ENCODE results near the gene STAG1.
"Not testable (repeated sequence)": the region's sequence is repeated elsewhere in the genome, so short reads cannot be mapped to it uniquely, and the experiment has no call there.

STAG1 gene

DNA sequence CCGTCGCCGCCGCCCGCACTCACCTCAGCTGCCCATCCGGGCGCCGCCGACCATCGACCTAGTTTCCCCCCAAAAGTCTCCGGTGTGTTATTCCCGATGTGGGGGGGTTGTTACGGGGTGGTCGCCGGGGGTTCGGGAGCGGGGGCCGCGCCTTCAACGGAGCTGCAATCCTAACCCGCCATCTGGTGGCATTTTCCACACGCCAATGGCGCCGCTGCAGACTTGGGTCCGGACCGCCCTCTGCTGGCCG lies at the start of gene STAG1:
Gene STAG1 (minus strand): TSS at position 207 of the 250 bp plus-strand sequence. CDS start 121,480 bp downstream, outside the sequence.
- no peak for DNase-seq (ENCODE audit: low read depth in 2 of 2)

DNA sequence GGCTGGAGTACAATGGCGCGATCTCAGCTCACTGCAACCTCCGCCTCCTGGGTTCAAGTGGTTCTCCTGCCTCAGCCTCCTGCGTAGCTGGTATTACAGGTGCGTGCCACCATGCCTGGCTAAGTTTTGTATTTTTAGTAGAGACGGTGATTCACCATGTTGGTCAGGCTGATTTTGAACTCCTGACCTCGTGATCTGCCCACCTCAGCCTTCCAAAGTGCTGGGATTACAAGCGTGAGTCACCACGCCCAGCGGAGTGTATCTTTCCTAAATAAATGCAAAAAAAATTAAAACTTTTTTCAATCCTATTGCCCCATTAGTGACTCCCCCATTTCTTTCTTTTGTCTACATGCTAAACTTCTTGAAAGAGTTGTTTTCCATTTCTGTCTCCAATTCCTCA lies 49.0 kb upstream of the STAG1 start:
- DNase-seq (ENCODE audit: low read depth in 2 of 2), result not testable (repeated sequence)

DNA sequence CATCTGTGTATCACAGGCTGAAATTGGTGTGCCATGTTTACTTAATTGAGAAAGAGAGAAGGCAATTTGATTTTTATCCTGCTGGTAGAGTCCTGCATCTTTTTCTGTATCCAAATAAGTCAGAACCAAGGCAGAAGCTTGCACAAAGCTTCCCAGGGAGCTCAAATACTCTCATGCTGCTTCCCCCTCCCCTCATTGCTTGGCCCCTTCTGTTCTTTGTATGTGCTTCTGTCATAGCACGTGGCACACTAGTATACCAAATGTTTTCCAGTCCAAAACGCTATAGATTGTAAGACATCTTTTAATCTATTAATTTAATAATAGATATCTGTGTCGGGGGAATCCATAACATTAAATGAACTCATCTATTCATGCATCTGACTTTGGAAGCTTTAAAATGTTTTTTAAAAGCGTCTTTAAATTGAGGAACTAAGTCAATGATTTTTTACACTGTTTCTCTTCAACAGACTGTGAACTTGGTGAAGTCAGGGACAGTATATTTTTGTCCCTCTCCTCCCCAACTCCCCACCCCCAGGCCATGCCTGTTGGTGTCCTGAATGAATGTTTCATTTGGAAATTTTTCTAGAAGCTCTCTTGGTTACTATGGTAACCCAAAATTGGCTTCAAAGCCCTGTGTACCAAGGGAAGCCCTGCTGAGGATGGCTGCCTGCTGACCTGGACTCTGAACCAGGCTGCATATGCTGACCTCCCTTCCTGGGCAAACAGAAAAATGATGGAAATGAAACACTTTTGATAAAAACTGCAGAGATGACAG lies 40.6 kb upstream of the STAG1 start:
- no peak for DNase-seq (ENCODE audit: low read depth in 2 of 2)

DNA sequence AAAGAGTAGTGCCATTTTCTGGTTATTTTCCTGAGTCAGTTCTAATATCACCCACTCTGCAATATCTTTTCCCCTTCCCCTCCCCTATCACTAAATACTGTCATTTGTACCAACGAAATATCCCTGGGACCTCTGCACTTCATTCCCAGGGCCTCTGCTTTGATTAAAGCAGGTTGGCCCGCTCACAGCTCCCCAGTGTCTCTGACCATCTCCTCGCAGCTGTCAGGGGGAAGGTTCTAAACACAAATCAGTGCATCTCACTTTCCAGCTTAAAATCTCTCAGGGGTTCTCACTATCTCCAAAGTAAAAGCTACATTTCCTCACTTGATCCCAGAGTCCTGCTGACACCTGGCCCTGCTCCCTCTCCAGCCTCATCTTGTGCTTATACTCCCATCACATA lies 38.6 kb upstream of the STAG1 start:
- DNase-seq (ENCODE audit: low read depth in 2 of 2), result no peak

DNA sequence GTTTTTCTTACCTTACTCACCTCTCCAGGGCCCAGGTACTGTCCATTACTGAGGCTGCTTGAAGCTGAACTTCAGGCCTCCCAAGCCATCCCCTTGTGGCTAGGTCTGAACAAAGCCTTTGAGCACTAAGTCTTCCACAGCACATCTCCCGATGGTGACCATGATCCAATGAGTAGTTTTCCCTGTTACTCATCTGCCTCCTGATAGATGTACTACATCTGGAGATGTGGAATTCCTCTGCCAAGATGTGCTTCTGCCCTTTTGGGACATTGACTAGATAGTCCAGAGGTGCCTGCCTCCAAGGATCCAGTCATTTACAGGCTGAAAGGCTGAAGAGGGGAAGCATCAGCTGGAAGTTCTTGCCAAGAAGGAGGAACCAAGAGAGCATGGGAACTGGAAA lies 37.8 kb upstream of the STAG1 start:
- DNase-seq (ENCODE audit: low read depth in 2 of 2), result no peak

DNA sequence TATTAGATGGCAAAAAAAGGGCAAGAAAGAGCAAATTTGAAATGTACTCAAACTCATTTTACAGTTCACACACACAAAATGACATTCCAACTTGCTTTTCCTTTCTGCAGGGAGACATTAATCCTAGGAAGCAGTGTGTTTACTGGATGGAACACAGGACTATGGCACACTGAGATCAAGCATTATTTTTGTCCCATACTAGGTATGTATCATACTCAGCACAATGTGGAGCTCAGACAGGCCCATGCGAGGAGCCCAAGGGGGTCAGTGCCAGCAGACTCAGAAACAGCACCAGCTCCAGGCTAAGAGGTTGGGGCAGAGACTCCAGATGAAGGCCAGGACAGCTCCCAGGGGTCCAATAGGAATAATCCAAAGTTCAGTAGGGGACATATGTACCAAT lies 36.0 kb upstream of the STAG1 start:
- no peak for DNase-seq (ENCODE audit: low read depth in 2 of 2)

DNA sequence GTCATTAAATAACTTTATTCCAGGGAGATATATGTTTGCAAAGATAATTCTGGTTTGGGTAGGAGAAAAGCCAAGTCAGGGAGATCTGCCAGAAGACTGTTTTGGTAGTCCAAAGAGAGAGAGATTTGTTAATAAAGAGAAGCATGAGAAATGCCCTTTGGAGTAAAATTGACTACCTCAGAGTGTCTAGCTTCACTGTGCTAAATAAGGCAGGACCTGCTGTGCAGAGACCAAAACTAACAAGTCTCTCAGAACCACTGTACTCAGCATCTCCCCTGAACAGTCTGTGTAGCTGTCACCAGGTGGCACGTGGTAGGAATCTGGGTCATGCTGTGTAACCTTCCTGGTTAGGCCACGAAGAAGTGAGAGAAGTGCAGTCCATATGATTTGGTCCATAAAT lies 35.2 kb upstream of the STAG1 start:
- DNase-seq (ENCODE audit: low read depth in 2 of 2), result peak in 1 of 2 experiments; percentile 10

DNA sequence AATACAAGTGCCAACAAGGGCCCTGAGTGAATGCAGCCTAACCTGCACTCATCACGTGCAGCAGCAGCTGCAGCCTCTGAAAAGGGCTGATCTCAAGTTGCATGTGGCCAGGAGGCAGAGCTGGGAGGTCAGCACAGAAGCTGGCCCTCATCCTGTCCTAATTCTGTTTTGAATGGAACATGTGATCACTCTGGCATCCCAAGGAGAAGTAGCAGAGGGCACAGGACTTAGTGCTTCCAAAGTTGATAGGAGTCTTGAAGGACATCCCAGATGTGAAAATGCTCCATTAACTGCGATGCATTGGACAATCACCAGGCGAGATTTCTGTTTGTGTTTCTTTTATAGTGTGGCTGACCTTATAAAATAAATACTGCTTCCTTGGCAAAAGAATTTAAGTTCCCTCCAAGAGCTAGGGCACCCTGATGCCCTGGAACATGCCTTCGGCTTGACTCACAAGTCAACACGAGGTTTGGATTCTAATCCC lies 31.6 kb upstream of the STAG1 start:
- DNase-seq (ENCODE audit: low read depth in 2 of 2), result no peak

DNA sequence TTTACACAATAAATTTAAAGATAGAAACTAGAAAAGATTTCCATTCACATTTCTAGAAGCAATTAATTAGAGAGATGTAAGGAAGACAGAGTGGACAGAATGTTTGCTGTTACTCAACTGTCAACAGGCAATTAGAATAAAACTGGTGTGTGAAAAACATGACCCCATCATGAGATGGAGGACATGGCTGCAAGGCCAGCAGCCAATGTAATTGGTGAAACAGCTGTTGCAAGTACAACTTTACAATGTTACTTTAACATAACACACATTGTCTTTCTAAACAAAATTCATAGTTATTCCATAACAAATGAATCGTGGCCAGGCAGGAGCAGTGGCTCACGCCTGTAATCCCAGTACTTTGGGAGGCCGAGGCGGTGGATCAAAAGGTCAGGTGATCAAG lies 28.6 kb upstream of the STAG1 start:
- DNase-seq (ENCODE audit: low read depth in 2 of 2), result no peak

DNA sequence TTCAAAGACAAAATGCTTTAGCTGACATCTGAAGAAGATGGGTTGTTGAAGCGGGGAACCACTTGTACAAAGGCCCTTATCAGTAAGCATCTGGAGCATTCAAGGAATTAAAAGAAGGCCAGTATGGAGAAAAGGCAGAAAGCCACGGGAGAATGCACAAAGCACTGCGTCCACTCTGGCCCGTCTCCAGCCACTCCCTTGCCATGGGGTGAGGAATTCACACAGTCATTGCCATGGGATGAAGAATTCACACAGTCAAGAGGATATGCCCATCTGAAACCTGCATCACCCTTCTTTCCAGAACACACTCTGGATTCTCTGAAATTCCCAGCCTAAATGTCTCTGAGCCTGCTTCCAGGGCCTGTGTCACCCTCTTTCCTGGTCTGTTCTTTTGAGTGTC lies 26.7 kb upstream of the STAG1 start:
- no peak for DNase-seq (ENCODE audit: low read depth in 2 of 2)

DNA sequence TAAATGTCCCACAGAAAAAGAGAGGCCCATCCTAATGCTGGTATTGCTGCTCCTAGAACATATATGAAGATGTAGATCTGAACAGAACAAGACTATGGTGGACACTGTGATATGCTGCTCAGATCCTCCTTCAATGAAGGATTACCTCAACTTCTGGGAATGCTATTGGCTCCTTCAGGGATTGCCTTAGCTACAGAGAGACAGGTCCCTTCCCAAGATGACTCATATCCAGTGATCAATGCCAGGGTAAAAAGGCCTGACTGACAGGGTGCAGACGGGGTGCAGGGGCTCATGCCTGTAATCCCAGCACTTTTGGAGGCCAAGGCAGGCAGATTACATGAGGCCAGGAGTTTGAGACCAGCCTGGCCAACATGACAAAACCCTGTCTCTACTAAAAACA lies 20.5 kb upstream of the STAG1 start:
- no peak for DNase-seq (ENCODE audit: low read depth in 2 of 2)

DNA sequence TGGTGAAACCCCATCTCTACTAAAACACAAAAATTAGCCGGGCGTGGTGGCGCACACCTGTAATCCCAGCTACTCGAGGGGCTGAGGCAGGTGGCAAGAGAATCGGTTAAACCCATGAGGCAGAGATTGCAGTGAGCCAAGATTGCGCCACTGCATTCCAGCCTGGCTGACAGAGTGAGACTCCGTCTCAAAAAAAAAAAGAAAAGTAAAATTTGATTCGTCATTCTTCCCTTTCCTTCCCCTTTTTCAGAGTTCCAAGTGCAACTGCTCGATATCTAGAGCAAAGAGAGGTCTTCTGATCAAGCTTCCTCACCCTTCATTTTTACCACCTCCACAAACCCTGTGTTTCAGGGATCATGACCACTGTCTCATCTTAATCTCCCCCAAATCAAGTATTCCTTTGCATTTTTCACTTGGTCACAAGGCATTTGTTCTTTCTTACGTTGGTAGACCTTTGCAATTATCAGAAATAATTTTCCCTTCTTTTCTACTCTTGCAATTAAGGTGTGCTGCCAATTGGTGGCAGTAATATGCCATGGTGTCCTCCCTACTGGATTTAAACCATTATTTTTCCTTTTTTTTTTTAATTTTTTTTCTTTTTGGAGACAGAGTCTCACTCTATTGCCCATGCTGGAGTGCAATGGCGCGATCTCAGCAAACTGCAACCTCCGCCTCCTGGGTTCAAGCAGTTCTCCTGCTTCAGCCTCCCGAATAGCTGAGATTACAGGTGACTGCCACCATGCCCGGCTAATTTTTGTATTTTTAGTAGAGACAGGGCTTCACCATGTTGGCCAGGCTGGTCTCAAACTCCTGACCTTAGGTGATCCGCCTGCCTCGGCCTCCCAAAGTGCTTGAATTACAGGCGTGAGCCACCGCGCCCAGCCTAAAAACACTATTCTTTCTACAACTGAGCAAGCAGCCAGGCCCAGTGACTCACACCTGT lies 6.3 kb upstream of the STAG1 start:
- not testable (repeated sequence) for DNase-seq (ENCODE audit: low read depth in 2 of 2)

DNA sequence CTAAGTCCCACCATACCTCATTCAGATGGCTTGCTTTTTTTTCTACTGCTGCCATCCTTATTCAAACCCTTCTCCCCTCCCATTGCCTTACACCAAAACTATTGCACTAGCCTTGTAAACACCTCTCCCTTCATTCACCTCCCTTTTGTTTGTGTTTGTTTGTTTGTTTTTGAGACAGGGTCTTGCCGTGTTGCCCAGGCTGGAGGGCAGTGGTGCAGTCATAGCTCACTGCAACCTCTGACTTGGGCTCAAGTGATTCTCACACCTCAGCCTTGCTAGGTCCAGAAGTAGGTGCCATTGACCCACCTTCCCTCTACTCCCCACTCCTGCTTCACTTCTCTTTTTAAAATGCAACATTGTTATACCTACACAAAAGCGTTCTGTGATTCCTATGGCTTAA lies 3.0 kb upstream of the STAG1 start:
- no peak for DNase-seq (ENCODE audit: low read depth in 2 of 2)

DNA sequence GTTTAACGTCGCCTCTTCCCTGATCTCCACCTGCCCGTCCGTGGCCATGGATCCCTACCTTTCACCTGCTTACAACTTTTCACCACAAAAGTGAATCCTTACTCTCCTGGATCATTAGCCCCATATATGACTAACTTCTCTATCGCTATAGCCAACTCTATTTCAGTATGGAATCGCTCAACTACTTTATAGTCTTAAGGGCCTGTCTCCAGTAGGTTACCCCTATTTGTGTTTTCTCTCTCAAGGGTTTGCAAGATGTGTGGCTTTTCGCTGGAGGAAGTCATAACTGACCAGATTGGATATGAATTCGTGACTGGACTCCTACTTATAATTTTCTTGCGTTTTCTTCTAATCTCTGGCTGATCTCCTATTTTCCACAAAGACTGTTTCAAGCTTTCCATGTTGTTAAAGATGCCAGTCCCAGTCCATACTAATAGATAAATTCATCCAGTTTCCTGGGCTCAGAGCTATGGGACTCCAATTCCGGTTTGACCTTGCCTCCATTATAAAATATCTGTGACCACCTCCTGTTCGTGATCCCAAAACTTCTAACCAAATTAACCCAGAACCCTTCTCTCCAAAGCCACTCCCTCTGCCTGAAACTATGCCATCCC lies 1.3 kb upstream of the STAG1 start:
- DNase-seq (ENCODE audit: low read depth in 2 of 2), result no peak

DNA sequence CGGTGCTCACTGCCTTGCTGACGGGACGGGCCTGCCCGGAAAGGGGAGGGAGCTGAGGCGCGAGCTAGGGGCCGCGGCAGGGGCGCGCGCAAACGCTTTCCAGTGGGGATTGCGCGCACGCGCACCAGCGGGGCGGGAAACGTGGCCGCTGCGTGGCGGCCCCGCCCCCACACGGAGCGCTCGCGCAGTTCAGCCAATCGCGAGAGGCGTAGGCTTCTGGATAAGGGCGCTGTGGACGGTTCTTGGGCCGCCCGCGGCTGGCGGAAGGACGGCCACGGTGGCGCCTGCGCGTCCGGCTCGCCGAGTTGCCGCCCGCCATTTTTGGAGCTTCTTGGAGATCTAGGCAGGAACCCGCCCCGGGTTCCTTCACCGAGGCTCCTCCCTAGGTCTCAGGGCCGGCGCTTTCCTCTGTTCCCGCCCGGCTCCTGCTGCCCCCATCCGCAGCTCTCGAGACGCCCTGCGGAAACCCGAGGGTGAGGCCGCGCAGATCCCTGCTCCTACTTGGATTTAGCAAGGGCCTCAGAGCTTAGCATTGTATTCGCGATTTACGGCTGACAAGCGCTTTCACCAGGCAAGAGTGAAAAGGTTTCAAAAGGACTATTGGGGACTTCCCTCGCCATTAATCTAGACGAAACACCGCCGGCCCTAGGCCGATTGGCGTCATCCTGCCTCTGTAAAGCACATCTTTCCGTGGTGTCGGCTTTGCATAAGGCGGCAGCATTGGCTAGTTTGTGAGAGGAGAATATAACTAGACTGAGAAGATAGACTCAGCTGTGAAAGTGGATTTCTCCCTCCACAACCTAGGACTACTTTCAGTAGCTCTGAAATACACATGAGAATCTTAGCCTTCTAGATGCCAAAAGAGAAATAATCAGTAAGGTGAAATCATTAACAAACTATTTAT lies 496 bp upstream of the STAG1 start:
- peak; percentile 96 to 98 for DNase-seq (ENCODE audit: low read depth in 2 of 2)

DNA sequence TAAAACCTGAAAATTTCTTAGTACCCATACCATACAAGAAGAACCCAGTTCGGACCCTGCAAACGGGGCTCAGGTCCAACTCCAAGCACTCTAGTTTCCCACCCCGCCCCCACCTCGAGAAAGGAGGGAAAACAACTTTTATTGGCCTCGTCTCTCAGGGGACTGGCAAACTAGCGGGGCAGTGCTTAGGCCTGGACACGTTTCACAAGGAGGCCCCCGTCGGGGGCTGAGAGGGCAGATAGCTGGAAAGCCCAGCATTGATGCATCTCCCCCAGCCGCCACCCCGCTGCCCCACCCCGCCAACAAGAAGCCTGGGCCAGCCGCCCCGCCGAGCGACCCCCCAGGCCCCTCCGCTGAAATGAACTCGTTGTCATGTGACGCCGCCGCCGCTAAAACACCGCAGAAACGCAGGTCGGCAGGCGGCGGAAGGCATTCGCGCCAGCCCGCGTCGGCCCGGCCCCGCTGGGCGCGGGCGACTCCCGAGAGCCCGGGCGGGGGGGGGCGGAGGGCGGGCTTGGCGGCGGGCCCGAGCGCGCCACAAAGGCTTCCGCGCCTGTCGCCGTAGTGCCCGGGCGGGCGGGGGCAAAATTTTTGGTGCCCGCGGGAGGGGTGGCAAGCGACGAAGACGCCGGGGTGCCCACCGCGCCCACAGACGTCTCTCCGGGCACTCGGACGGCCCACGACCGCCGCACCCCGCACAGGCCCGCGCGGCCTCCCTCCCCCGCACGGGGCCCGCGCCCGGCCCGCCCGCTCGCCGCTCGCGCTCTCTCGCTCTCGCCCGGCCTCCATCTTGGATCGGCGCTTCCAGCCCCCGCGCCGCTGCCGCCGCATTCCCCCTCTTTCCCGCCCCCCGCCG lies 634 bp downstream of the STAG1 start:
- DNase-seq (ENCODE audit: low read depth in 2 of 2), result peak in 1 of 2 experiments; percentile 62

DNA sequence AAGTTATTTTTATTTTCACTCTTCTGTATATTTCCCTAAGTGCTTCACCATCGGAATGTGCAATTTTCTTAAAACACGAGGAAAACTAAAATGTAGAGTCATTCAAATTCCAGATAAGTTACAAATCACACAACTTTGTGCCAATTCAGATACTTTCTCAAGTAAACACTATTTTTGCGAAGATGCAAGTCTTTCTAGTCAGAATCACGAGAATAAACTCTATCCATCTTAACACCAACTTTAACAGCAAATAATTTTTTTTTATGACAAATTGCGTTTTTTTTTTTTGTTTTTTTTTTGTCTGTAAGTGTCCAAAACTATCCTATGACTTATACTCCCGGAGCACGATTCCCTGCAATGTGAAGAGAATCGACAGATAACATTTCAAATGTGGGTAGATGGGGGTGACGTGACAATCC lies 1.3 kb downstream of the STAG1 start:
- DNase-seq (ENCODE audit: low read depth in 2 of 2), result peak in 1 of 2 experiments; percentile 32

DNA sequence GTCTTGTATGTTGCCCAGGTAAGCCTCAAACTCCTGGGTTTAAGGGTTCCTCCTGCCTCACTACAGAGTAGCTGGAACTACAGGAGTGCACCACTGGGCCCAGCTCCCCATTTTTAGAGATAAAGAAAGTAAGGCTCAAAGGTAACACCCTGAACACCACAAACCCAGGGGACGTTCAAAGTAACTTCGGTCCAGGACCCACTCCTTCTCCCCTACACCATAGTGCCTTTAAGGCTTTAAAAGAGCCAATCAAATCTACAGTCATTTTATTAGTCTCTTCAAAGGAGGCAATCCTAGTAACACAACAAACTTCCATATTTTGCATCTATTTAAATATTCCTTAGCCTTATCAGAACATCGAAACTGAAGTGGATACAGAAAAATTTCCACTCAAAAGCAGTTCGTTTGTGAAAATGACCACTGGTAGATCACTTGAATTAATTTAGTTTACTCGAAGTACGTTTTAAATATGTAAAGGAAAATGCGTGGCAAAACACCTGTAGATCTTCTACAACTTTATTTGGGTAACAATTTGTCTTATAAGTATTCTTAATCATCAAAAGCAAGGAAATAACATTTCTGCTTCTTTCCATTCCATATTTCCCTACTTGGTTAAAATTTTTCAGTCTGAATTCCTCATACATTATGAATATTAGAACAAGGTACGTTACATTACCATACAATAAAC lies 1.8 kb downstream of the STAG1 start:
- DNase-seq (ENCODE audit: low read depth in 2 of 2), result no peak

DNA sequence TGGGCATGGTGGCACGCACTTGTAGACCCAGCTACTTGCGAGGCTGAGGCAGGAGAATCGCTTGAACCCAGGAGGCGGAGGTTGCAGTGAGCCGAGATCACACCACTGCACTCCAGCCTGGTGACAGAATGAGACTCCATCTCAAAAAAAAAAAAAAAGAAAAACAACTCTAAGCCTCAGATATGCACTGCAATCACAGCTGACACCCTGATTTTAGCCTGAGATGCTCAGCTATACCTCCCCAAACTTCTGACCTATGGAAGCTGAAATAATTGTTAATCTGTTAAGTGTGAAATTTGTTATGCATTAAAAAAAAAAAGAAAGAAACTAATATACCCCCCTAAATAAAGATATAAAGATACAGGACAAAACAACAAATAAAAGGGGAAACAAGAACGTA lies 2.6 kb downstream of the STAG1 start:
- DNase-seq (ENCODE audit: low read depth in 2 of 2), result not testable (repeated sequence)

DNA sequence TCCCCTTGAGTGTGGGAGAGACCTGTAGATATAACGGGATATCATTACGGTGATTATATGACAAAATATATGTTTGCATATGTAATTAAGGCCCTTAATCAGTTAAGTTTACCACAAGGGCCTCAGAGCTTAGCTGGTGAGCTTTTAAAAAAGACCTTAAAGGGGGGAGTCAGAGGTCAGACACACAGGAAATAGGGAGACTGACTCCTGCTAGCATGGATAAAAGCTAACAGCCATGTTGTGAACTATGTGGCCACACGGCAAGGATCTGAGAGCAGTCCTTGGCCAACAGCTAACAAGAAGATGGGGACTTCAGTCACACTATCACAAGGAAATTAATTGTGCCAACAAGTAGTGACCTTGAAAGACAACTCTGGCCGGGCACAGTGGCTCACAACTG lies 3.1 kb downstream of the STAG1 start:
- no peak for DNase-seq (ENCODE audit: low read depth in 2 of 2)
